Upper lobe of left lung (tissue), 6 donors: ENCODE measurements around the gene PHTF1. TPM values are rescaled to one million over a fixed set of nuclear protein-coding genes. Genes with fewer than 3 reads are reported as not detected.

ENCODE experiments used
- ATAC-seq, 2 donors: fragments of 200-7000 bp; cut with Tn5 transposase; one replicate each; pipeline ENCODE4 v1.9.1; 2022; ENCODE audit warnings: mild to moderate bottlenecking in 2 of 2, moderate library complexity in 2 of 2; ENCODE audit not compliant: low FRiP score in 2 of 2
- DNase-seq, 2 donors: peaks; one replicate each; pipeline ENCODE4 v3.0.0-alpha.2; 2019 to 2020
- H3K27ac ChIP-seq, 4 donors: fragments of 200-600 bp; sonication (generic); one replicate each; pipeline ENCODE4 v1.5.1; 2016 to 2019
- H3K27me3 ChIP-seq, 4 donors: fragments of 200-600 bp; sonication (generic); one replicate each; pipeline ENCODE4 v1.5.1; 2017 to 2019
- H3K36me3 ChIP-seq, 4 donors: fragments of 200-600 bp; sonication (generic); one replicate each; pipeline ENCODE4 v1.5.1; 2016 to 2019
- H3K4me1 ChIP-seq, 4 donors: fragments of 200-600 bp; sonication (generic); one replicate each; pipeline ENCODE4 v1.5.1; 2018 to 2019
- H3K4me3 ChIP-seq, 4 donors: fragments of 200-600 bp; sonication (generic); one replicate each; pipeline ENCODE4 v1.5.1; 2017 to 2019; ENCODE audit warnings: mild to moderate bottlenecking in 2 of 4, moderate library complexity in 1 of 4
- H3K9me3 ChIP-seq, 4 donors: fragments of 200-600 bp; sonication (generic); one replicate each; pipeline ENCODE4 v1.5.1; 2018 to 2019
- CTCF ChIP-seq, 6 experiments: fragments of 450-650 bp in 4 of 6; fragments of 200-600 bp in 2 of 6; sonication (generic) in 2 of 6; IDR thresholded peaks; one replicate each; pipeline ENCODE4 v1.5.1; 2016 to 2019; ENCODE audit warnings: antibody characterized with exemption in 6 of 6
- EP300 ChIP-seq, 4 donors: sonication (generic); formaldehyde crosslinking; IDR thresholded peaks; one replicate each; pipeline ENCODE4 v1.5.1; 2017; ENCODE audit warnings: antibody characterized with exemption in 4 of 4, control low read depth in 2 of 4
- POLR2A ChIP-seq, 4 donors: fragments of 450-650 bp; IDR thresholded peaks; one replicate each; pipeline ENCODE4 v1.5.1; 2016 to 2017; ENCODE audit warnings: antibody characterized with exemption in 4 of 4, mild to moderate bottlenecking in 2 of 4
- POLR2AphosphoS5 ChIP-seq, 2 donors: sonication (generic); formaldehyde crosslinking; IDR thresholded peaks; one replicate each; pipeline ENCODE4 v1.5.1; 2017; ENCODE audit warnings: antibody characterized with exemption in 2 of 2
- WGBS, 2 donors: methylation state at CpG; one replicate each; pipeline ENCODE4 v1.1.5; 2017 to 2018; 5-methylcytosine and 5-hydroxymethylcytosine counted together
- total RNA-seq, 6 donors: library from RNA; depleted of rRNA in 4 of 6; stranded (reverse); fragments of >200 nt in 4 of 6; gene quantifications; one replicate each; pipeline versions ENCODE4 v1.1.0 to v1.2.1, GENCODE V29; 2016 to 2021
- donor health status: DM: no; HTN: no; CAD: no; lungs with moderate emphysema.
- donor health status: DM: no; HTN: yes; CAD: no; lungs with severe emphysema.

PHTF1 gene
- total RNA-seq, 6 donors from 2014 or later: 14.7 to 42.3 (median 22.7) TPM

DNA sequence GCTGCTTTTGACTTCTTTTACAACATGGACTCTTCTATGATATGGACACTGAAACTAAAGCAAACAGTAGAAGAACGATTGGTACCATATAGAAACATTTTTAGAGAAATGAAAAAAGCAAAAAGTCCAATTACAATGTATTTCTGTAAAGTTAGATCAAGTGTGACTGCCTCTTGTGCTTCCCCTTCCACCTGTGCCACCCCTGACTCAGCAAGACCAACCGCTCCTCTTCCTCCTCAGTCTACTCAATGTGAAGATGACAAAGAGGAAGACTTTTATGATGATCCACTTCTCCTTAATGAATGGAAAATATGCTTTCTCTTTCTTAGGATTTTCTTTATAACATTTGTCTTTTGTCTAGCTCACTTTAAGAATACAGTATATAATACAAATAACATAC lies 66.9 kb downstream of the PHTF1 start:
- H3K4me3 ChIP-seq: no peak overlapping the region
- H3K27ac ChIP-seq: no peak overlapping the region
- H3K4me1 ChIP-seq: no peaks in the 10 kb centered on the region
- H3K36me3 ChIP-seq: peaks cover 0 to 15% (median under 1%) of the 10 kb centered on the region in 4 donors
- ATAC-seq (no peak), DNase-seq (no peak)
- no peaks in the 10 kb centered on the region for H3K27me3 ChIP-seq
- H3K9me3 ChIP-seq: peaks cover 3 to 23% (median 14%) of the 10 kb centered on the region in 4 donors
- no peak for TF ChIP-seq EP300 (IDR thresholded peaks at IDR 0.05)
- no peak for TF ChIP-seq CTCF (IDR thresholded peaks at IDR 0.05)
- TF ChIP-seq POLR2AphosphoS5 (IDR thresholded peaks at IDR 0.05): no peak
- no peak for TF ChIP-seq POLR2A (IDR thresholded peaks at IDR 0.05)
- 37 to 79% methylated on average over 2 of the region's 2 CpGs for WGBS, 2 donors

DNA sequence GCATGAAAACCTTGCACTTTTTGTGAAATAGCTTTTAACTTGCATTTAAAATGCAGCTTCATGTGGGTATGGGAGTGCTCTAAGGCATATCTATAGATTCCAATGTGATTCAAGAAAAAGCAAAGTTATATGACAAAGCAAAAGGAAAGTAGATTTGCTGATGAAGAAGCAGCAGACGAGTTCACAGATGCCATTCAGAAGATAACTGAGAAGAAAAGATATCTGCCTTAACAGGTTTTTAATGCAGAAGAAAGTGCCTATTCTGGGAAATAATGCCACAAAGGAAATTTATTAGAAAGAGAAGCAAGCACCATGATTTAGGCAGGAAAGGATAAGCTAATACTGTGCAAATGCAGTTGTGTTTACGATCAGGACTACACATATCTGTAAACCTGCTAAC lies 68.1 kb downstream of the PHTF1 start:
- Histone ChIP-seq H3K4me1 (no peaks in the 10 kb centered on the region), H3K9me3 (peaks cover 3 to 23% (median 14%) of the 10 kb centered on the region in 4 donors), H3K27ac (no peak overlapping the region), H3K4me3 (no peak overlapping the region), H3K27me3 (no peaks in the 10 kb centered on the region), H3K36me3 (peaks cover 0 to 13% (median 0%) of the 10 kb centered on the region in 4 donors)
- DNase-seq (no peak), ATAC-seq (no peak)
- no peak for TF ChIP-seq POLR2AphosphoS5 (IDR thresholded peaks at IDR 0.05)
- no peak for TF ChIP-seq EP300 (IDR thresholded peaks at IDR 0.05)
- no peak for TF ChIP-seq POLR2A (IDR thresholded peaks at IDR 0.05)
- TF ChIP-seq CTCF (IDR thresholded peaks at IDR 0.05): no peak
- WGBS, 2 donors: 88 to 92% methylated on average over 2 of the region's 2 CpGs

DNA sequence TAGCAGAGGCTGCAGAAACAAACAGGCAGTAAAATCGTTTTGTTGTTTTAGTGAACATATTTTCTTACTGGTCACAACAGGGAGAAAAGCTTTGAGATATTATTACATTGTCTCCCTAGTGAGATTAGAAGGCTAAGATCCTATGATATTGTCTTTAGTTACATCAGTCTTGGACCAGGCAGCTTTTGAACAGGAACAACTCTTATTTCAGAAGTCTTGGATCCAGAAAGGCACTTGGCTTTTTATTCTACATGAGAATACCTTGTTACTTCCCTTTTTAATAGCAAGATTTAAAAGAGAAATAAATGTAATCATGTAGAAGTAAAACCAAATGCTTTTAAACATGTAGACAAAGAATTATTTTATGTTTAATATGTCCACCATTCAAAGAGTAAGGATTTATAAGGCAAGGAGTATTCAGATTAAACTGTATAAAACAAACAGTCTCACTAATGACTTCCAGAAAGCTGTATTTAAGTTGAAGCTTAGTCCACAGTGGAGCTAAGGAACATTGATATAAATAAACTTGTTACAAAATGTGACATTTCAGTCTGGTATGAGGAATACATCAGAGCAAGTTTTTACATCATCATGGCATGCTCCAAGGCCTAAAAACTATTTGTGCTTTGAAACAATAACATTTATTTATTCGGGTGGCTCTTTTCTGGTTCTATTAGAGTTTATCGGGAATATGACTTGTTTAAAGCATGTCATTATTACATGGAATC lies 72.2 kb downstream of the PHTF1 start:
- Histone ChIP-seq H3K27ac (no peak overlapping the region), H3K4me3 (no peak overlapping the region), H3K36me3 (peaks cover 0 to 25% (median 3%) of the 10 kb centered on the region in 4 donors), H3K9me3 (no peaks in the 10 kb centered on the region), H3K4me1 (peaks cover 0 to 3% (median 0%) of the 10 kb centered on the region in 4 donors), H3K27me3 (no peaks in the 10 kb centered on the region)
- 86% methylated on average over 3 of the region's 3 CpGs for WGBS, 2 donors
- no peak for TF ChIP-seq EP300 (IDR thresholded peaks at IDR 0.05)
- no peak for TF ChIP-seq POLR2A (IDR thresholded peaks at IDR 0.05)
- no peak for TF ChIP-seq POLR2AphosphoS5 (IDR thresholded peaks at IDR 0.05)
- no peak for TF ChIP-seq CTCF (IDR thresholded peaks at IDR 0.05)
- no peak for ATAC-seq
- no peak for DNase-seq

GRCh38 chr1:113684153-113684541 lies 75.1 kb downstream of the PHTF1 start:
- H3K27ac ChIP-seq: no peak overlapping the region
- TF ChIP-seq CTCF (IDR thresholded peaks at IDR 0.05) (no peak), POLR2AphosphoS5 (IDR thresholded peaks at IDR 0.05) (no peak), POLR2A (IDR thresholded peaks at IDR 0.05) (no peak), EP300 (IDR thresholded peaks at IDR 0.05) (no peak)
- DNase-seq (peak; percentile 28 to 43), ATAC-seq (peak; percentile 59 to 92)
- peaks cover 0 to 16% (median 3%) of the 10 kb centered on the region in 4 donors for H3K36me3 ChIP-seq
- no peaks in the 10 kb centered on the region for H3K9me3 ChIP-seq
- WGBS, 2 donors: 56 to 59% methylated on average over 6 of the region's 6 CpGs
- H3K4me3 ChIP-seq: no peak overlapping the region
- H3K27me3 ChIP-seq: no peaks in the 10 kb centered on the region
- peaks cover 0 to 3% (median 0%) of the 10 kb centered on the region in 4 donors for H3K4me1 ChIP-seq
